C4-2B (cell line): ENCODE data around the gene PNRC2.
"Not testable (repeated sequence)": the region's sequence is repeated elsewhere in the genome, so short reads cannot be mapped to it uniquely, and the experiment has no call there.

Experiments used
- H3K27ac ChIP-seq: fragments of 450-650 bp; 2 replicates; pipeline ENCODE4 v1.5.1; 2017
- CTCF ChIP-seq: fragments of 450-650 bp; conservative IDR thresholded peaks from 2 replicates; pipeline ENCODE4 v1.5.1; 2017; ENCODE audit warnings: mild to moderate bottlenecking
- ZFX ChIP-seq: fragments of 450-650 bp; IDR thresholded peaks from 2 replicates; pipeline ENCODE4 v1.6.1; 2017

The PNRC2 gene

GRCh38 chr1:24009406-24009805 lies 49.8 kb downstream of the PNRC2 start:
- H3K27ac ChIP-seq: no peak overlapping the region
- no peak for TF ChIP-seq CTCF
- no peak for TF ChIP-seq ZFX

- no peak for TF ChIP-seq CTCF
- TF ChIP-seq ZFX: no peak
- no peak overlapping the region for H3K27ac ChIP-seq
These were observed 51.0 kb downstream of the PNRC2 start for GRCh38 chr1:24010650-24011049.

GRCh38 chr1:24012878-24013277 lies 53.2 kb downstream of the PNRC2 start:
- H3K27ac ChIP-seq: not testable (repeated sequence)
